Endothelial cell of umbilical vein (primary cell): Measurements from ENCODE around the gene MYH11. TPM values are rescaled to one million over a fixed set of nuclear protein-coding genes. Genes with fewer than 3 reads are reported as not detected.

Source experiments
- BruUV-seq: library from RNA; stranded (reverse); fragments of 400-500 nt; replicated peaks from 2 replicates; lab custom pipeline; 2021; lab: Mats Ljungman, UMichigan
- CTCF ChIA-PET: fragments of 300-600, 350-600 bp; sonication (Branson Sonifier 250); formaldehyde crosslinking; loops from one replicate; lab custom pipeline; 2021; ENCODE audit warnings: antibody characterized with exemption, inconsistent platforms; lab: Charles Lee
- POLR2A ChIA-PET: fragments of 300-600, 350-600 bp; sonication (Branson Sonifier 250); formaldehyde crosslinking; loops from one replicate; lab custom pipeline; 2021; ENCODE audit warnings: antibody characterized with exemption, inconsistent platforms; lab: Charles Lee
- DNase-seq: peaks from one replicate; pipeline ENCODE4 v3.0.0-alpha.2; 2011; ENCODE audit warnings: low read depth, low spot score
- FAIRE-seq: peaks from 2 replicates; lab custom pipeline; 2011; peaks lifted over from hg19 to GRCh38; lab: Jason Lieb, UNC
- H2AFZ ChIP-seq: 2 replicates; pipeline ENCODE4 v1.6.0; 2012; ENCODE audit warnings: low read depth, low read length, control low read depth, inconsistent platforms
- H3K27ac ChIP-seq: 2 replicates; pipeline ENCODE4 v1.5.1; 2011; ENCODE audit warnings: low read depth, mild to moderate bottlenecking, control low read depth, low read length, moderate library complexity; ENCODE audit not compliant: insufficient read depth
- H3K27me3 ChIP-seq, 2 experiments: 2 replicates each; pipeline versions ENCODE4 v1.6.0 to v1.6.1; 2011; ENCODE audit warnings: low read length in 2 of 2, mixed read lengths in 1 of 2; ENCODE audit not compliant: control insufficient read depth in 2 of 2, insufficient read depth in 2 of 2
- H3K36me3 ChIP-seq, 2 experiments: 2 replicates in 1 of 2; 3 replicates in 1 of 2; pipeline ENCODE4 v1.5.1; 2011; ENCODE audit warnings: low read length in 2 of 2, mild to moderate bottlenecking in 1 of 2, moderate library complexity in 1 of 2; ENCODE audit not compliant: control insufficient read depth in 2 of 2, insufficient read depth in 2 of 2; ENCODE audit errors: extremely low read depth in 1 of 2
- H3K4me1 ChIP-seq: 3 replicates; pipeline ENCODE4 v1.5.1; 2011; ENCODE audit warnings: mild to moderate bottlenecking, low read length; ENCODE audit not compliant: control insufficient read depth, insufficient read depth; ENCODE audit errors: extremely low read depth
- H3K4me2 ChIP-seq: 2 replicates; pipeline ENCODE4 v1.6.1; 2011; ENCODE audit warnings: low read length, control low read depth, mixed read lengths; ENCODE audit not compliant: insufficient read depth
- H3K4me3 ChIP-seq, 3 experiments: fragments of 200-600 bp in 1 of 3; sonication (generic), shearing (Covaris generic) in 1 of 3; replicated peaks in 1 of 3; 2 replicates each; pipeline ENCODE4 v1.5.1; 2011 to 2016; ENCODE audit warnings: control low read depth in 3 of 3, low read length in 3 of 3, mild to moderate bottlenecking in 2 of 3, inconsistent platforms in 1 of 3, low read depth in 1 of 3, moderate library complexity in 1 of 3; ENCODE audit not compliant: insufficient read depth in 1 of 3
- H3K79me2 ChIP-seq: 2 replicates; pipeline ENCODE4 v1.6.0; 2012; ENCODE audit warnings: low read length, inconsistent platforms; ENCODE audit not compliant: control insufficient read depth, insufficient read depth
- H3K9ac ChIP-seq: replicated peaks from 2 replicates; pipeline ENCODE3; 2011; ENCODE audit warnings: low read length, control low read depth; ENCODE audit not compliant: insufficient read depth; ENCODE audit errors: extremely low read depth
- H3K9me1 ChIP-seq: replicated peaks from 3 replicates; pipeline ENCODE4 v1.6.0; 2011; ENCODE audit warnings: mild to moderate bottlenecking, low read length; ENCODE audit not compliant: control insufficient read depth, insufficient read depth; ENCODE audit errors: extremely low read depth
- H3K9me3 ChIP-seq: replicated peaks from 2 replicates; pipeline ENCODE4 v1.5.1; 2012; ENCODE audit warnings: low read length, inconsistent platforms; ENCODE audit not compliant: control insufficient read depth, insufficient read depth
- H4K20me1 ChIP-seq: replicated peaks from 2 replicates; pipeline ENCODE3; 2011; ENCODE audit warnings: mild to moderate bottlenecking, low read length; ENCODE audit not compliant: control insufficient read depth, insufficient read depth; ENCODE audit errors: extremely low read depth
- EZH2 ChIP-seq: IDR thresholded peaks from 2 replicates; pipeline ENCODE4 v1.6.1; 2012; ENCODE audit warnings: borderline replicate concordance, low read depth, mild to moderate bottlenecking, moderate library complexity, low read length, inconsistent platforms; ENCODE audit not compliant: severe bottlenecking
- GATA2 ChIP-seq: IDR thresholded peaks from 2 replicates; pipeline ENCODE4 v1.7.0; 2011; ENCODE audit warnings: low read depth, mild to moderate bottlenecking, moderate library complexity, mixed read lengths, low read length; ENCODE audit not compliant: insufficient read length, insufficient read depth
- JUN ChIP-seq: IDR thresholded peaks from 2 replicates; pipeline ENCODE4 v1.6.1; 2011; ENCODE audit warnings: borderline replicate concordance, low read depth; ENCODE audit not compliant: insufficient read length, insufficient read depth
- MYC ChIP-seq: IDR thresholded peaks from one replicate; pipeline ENCODE4 v1.6.1; 2011; ENCODE audit warnings: mild to moderate bottlenecking, low read depth, low read length
- POLR2A ChIP-seq: IDR thresholded peaks from 2 replicates; pipeline ENCODE4 v1.6.1; 2012; ENCODE audit warnings: low read depth, mild to moderate bottlenecking, control low read depth, low read length
- POLR2AphosphoS5 ChIP-seq: IDR thresholded peaks from 2 replicates; pipeline ENCODE4 v1.6.1; 2012; ENCODE audit warnings: low read depth, mild to moderate bottlenecking, control low read depth, low read length, moderate library complexity; ENCODE audit not compliant: insufficient read depth
- dilution Hi-C: fragments of 300-500 bp; cut with MboI; formaldehyde crosslinking; loops from one replicate; pipeline ENCODE4 v1.15.0; 2019; ENCODE audit warnings: low sequenced_read_pairs; ENCODE audit not compliant: extremely low pct_ligation_motif_present
- intact Hi-C: fragments of 100-400 bp; cut with micrococcal nuclease; formaldehyde crosslinking; loops from one replicate; pipeline ENCODE4 v1.10.0; 2022
- polyA plus RNA-seq, 4 experiments: library from polyadenylated mRNA; depleted of rRNA in 3 of 4; stranded (reverse) in 3 of 4; unstranded in 1 of 4; fragments of >200 nt; gene quantifications; 2 replicates each; pipeline versions ENCODE4 v1.2.1 to v1.2.3, GENCODE V29; 2011 to 2012; ENCODE audit warnings: missing spikeins in 1 of 4
- total RNA-seq: library from RNA; stranded (reverse); gene quantifications from 2 replicates; pipeline ENCODE4 v1.2.3, GENCODE V29; 2021
- TF ChIP-seq, protein P1 (sequence below), 2 donors: IDR thresholded peaks; 1 replicate in 1 of 2; 2 replicates in 1 of 2; pipeline ENCODE4 v1.5.1; 2011; ENCODE audit warnings: low read length in 2 of 2, mild to moderate bottlenecking in 2 of 2, moderate library complexity in 2 of 2, control low read depth in 1 of 2, inconsistent platforms in 1 of 2, low read depth in 1 of 2; ENCODE audit not compliant: insufficient read depth in 1 of 2; ENCODE audit errors: extremely low read depth in 1 of 2

MYH11 gene
- total and polyA plus RNA-seq, 2 donors (not counting 3 experiments of a cell fraction or from before 2014, with no cell fraction given), result not detected

DNA sequence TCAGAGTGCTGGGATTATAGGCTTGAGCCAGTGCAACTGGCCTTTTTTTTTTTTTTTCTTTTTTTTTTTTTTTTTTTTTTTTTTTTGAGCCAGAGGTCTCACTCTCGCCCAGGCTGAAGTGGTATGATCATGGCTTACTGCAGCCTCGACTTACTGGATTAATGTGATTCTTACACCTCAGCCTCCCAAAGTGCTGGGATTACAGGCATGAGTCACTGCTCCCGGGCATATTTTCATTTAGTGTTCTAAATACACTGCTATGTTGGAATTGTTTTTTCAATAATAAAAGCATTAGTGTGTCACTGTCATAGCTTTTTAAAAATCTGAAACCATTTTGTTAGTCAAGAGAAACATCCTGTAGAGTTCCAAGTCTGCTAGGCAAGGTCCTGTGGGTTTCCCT lies 166.5 kb downstream of the MYH11 start:
- FAIRE-seq (peak; percentile 64), DNase-seq (no peak)
- CTCF ChIA-PET, result interaction anchor here (1.0 kb wide), 1 partner anchor 15 kb away, joined by 5 read pairs; no protein-coding TSS in a partner anchor
- POLR2A ChIA-PET, result no interaction called here
- intact Hi-C loops (no loop called here), dilution Hi-C loops (no loop called here)
- BruUV-seq, result no TSS peak
- H3K4me1 ChIP-seq, result no peaks in the 10 kb centered on the region
- H3K9ac ChIP-seq, result no peak overlapping the region
- H4K20me1 ChIP-seq, result no peaks in the 10 kb centered on the region
- H2AFZ ChIP-seq, result no peak overlapping the region
- H3K79me2 ChIP-seq, result peaks cover 2% of the 10 kb centered on the region
- no peak overlapping the region for H3K27ac ChIP-seq
- no peak overlapping the region for H3K4me2 ChIP-seq
- H3K36me3 ChIP-seq, result peaks cover 26 to 32% of the 10 kb centered on the region in 2 experiments
- H3K4me3 ChIP-seq, result no peak overlapping the region
- TF ChIP-seq, protein P1, sequence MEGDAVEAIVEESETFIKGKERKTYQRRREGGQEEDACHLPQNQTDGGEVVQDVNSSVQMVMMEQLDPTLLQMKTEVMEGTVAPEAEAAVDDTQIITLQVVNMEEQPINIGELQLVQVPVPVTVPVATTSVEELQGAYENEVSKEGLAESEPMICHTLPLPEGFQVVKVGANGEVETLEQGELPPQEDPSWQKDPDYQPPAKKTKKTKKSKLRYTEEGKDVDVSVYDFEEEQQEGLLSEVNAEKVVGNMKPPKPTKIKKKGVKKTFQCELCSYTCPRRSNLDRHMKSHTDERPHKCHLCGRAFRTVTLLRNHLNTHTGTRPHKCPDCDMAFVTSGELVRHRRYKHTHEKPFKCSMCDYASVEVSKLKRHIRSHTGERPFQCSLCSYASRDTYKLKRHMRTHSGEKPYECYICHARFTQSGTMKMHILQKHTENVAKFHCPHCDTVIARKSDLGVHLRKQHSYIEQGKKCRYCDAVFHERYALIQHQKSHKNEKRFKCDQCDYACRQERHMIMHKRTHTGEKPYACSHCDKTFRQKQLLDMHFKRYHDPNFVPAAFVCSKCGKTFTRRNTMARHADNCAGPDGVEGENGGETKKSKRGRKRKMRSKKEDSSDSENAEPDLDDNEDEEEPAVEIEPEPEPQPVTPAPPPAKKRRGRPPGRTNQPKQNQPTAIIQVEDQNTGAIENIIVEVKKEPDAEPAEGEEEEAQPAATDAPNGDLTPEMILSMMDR (IDR thresholded peaks at IDR 0.05; ENCODE audit: extremely low read depth in 1 of 2, insufficient read depth in 1 of 2, low read depth in 1 of 2, low read length in 2 of 2), result no peak
- no peak for TF ChIP-seq MYC
- no peak for TF ChIP-seq POLR2AphosphoS5
- no peak for TF ChIP-seq POLR2A
- TF ChIP-seq EZH2, result no peak
- no peak for TF ChIP-seq JUN
- TF ChIP-seq GATA2, result no peak
- no peaks in the 10 kb centered on the region for H3K9me3 ChIP-seq
- no peaks in the 10 kb centered on the region for H3K27me3 ChIP-seq
- no peaks in the 10 kb centered on the region for H3K9me1 ChIP-seq
